A673 (cell line): ENCODE data around the gene LMF1. TPM values are rescaled to one million over a fixed set of nuclear protein-coding genes. Genes with fewer than 3 reads are reported as not detected.

Experiments used
- BruUV-seq: library from RNA; stranded (reverse); fragments of 400-500 nt; replicated peaks from 2 replicates; lab custom pipeline; 2021; lab: Mats Ljungman, UMichigan
- CTCF ChIA-PET: fragments of 300-600 bp; sonication (Branson Sonifier 250); formaldehyde crosslinking; loops from one replicate; lab custom pipeline; 2022; ENCODE audit warnings: antibody characterized with exemption; lab: Charles Lee
- POLR2A ChIA-PET: fragments of 300-600 bp; sonication (Branson Sonifier 250); formaldehyde crosslinking; loops from one replicate; lab custom pipeline; 2022; ENCODE audit warnings: antibody characterized with exemption; ENCODE audit not compliant: low non-redundant PET; lab: Charles Lee
- DNase-seq: peaks from one replicate; pipeline ENCODE4 v3.0.0-alpha.2; 2015; ENCODE audit warnings: low spot score
- H3K27ac ChIP-seq: fragments of 200-600 bp; sonication (generic); 2 replicates; pipeline ENCODE4 v1.5.1; 2016; ENCODE audit warnings: mixed run types, low read depth, mild to moderate bottlenecking, mixed read lengths, antibody characterized with exemption, low read length; ENCODE audit not compliant: poor library complexity, severe bottlenecking
- H3K27me3 ChIP-seq: fragments of 200-600 bp; sonication (generic); replicated peaks from 2 replicates; pipeline ENCODE4 v1.6.1; 2017; ENCODE audit warnings: mixed run types, low read depth, mild to moderate bottlenecking, mixed read lengths, antibody characterized with exemption, low read length; ENCODE audit not compliant: insufficient read depth, poor library complexity
- H3K36me3 ChIP-seq: fragments of 200-600 bp; sonication (generic); 2 replicates; pipeline ENCODE4 v1.6.1; 2016; ENCODE audit warnings: mixed run types, mild to moderate bottlenecking, mixed read lengths, antibody characterized with exemption, low read length; ENCODE audit not compliant: insufficient read depth, poor library complexity, severe bottlenecking
- H3K4me1 ChIP-seq: fragments of 200-600 bp; sonication (generic); 2 replicates; pipeline ENCODE4 v1.6.1; 2017; ENCODE audit warnings: mixed run types, mild to moderate bottlenecking, mixed read lengths, antibody characterized with exemption, low read length; ENCODE audit not compliant: insufficient read depth, poor library complexity, severe bottlenecking
- H3K4me3 ChIP-seq: fragments of 200-600 bp; sonication (generic); 2 replicates; pipeline ENCODE4 v1.5.1; 2016; ENCODE audit warnings: low read depth, mixed run types, mild to moderate bottlenecking, mixed read lengths, low read length; ENCODE audit not compliant: poor library complexity, severe bottlenecking
- H3K9me3 ChIP-seq: fragments of 200-600 bp; sonication (generic); 2 replicates; pipeline ENCODE4 v1.6.1; 2016; ENCODE audit warnings: mixed run types, low read depth, mild to moderate bottlenecking, mixed read lengths, antibody characterized with exemption, low read length; ENCODE audit not compliant: poor library complexity, severe bottlenecking
- EZH2 ChIP-seq: fragments of 200-600 bp; sonication (generic); IDR thresholded peaks from 2 replicates; pipeline ENCODE4 v1.6.1; 2017; ENCODE audit warnings: borderline replicate concordance, low read depth, mild to moderate bottlenecking, mixed read lengths, antibody characterized with exemption, low read length; ENCODE audit not compliant: poor library complexity, severe bottlenecking
- intact Hi-C: fragments of 100-400 bp; cut with micrococcal nuclease; formaldehyde crosslinking; loops from one replicate; pipeline ENCODE4 v1.10.0; 2022; ENCODE audit not compliant: unreplicated experiment
- total RNA-seq: library from RNA; stranded (reverse); gene quantifications from 2 replicates; pipeline ENCODE4 v1.2.3, GENCODE V29; 2021
- TF ChIP-seq, protein P1 (sequence below): fragments of 300-800, 200-600 bp; sonication (generic); conservative IDR thresholded peaks from 2 replicates; pipeline ENCODE4 v1.5.1; 2017; ENCODE audit warnings: low read depth, mild to moderate bottlenecking, antibody characterized with exemption, low read length, moderate library complexity, mixed read lengths

Gene LMF1
- total RNA-seq, 1 experiment from 2014 or later = 21.0 TPM

DNA sequence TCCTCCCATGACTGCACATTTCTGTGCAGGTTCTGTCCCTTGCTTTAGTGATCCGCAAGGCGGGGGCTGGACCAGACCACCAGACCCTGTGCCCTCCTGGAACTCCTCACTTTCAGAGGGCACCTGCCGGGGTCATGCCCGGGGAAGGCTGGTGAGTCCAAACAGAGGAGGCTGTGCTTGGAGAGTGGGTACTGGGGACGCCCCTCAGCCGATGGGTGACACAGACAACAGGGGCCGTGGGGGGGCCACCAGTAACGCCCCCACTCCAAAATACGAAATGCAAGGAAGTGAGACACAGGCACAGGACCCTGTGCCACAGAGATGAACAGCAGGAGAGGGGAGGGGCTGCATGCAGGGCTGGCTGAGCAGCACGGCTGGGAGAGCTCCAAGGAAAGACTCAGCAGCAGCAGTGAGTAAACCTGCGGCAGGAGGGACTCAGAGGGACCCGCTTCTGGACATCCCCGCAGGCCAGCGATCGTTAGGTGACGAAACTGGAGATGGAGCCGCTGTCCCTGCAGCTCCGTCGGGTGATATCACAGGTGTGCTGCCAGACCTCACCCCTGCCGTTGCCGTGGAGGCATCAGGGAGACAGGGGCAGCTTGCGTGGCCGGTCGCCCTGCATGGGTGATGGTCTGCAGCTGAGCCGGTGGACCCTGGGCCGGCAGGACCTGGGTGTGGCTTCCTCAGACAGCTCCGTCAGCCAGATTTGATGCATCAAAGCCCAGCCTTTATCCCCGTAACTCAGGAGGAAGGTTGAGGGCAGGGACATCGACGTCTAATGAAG is 99.0 kb downstream of the LMF1 start:
- no peak overlapping the region for H3K4me3 ChIP-seq
- no TSS peak for BruUV-seq
- DNase-seq = no peak
- no peaks in the 10 kb centered on the region for H3K4me1 ChIP-seq
- CTCF ChIA-PET = no interaction called here
- no peaks in the 10 kb centered on the region for H3K36me3 ChIP-seq
- POLR2A ChIA-PET = no interaction called here
- H3K27ac ChIP-seq = no peak overlapping the region
- H3K9me3 ChIP-seq = no peaks in the 10 kb centered on the region
- TF ChIP-seq EZH2 = no peak
- TF ChIP-seq, protein P1, sequence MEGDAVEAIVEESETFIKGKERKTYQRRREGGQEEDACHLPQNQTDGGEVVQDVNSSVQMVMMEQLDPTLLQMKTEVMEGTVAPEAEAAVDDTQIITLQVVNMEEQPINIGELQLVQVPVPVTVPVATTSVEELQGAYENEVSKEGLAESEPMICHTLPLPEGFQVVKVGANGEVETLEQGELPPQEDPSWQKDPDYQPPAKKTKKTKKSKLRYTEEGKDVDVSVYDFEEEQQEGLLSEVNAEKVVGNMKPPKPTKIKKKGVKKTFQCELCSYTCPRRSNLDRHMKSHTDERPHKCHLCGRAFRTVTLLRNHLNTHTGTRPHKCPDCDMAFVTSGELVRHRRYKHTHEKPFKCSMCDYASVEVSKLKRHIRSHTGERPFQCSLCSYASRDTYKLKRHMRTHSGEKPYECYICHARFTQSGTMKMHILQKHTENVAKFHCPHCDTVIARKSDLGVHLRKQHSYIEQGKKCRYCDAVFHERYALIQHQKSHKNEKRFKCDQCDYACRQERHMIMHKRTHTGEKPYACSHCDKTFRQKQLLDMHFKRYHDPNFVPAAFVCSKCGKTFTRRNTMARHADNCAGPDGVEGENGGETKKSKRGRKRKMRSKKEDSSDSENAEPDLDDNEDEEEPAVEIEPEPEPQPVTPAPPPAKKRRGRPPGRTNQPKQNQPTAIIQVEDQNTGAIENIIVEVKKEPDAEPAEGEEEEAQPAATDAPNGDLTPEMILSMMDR = no peak
- no peaks in the 10 kb centered on the region for H3K27me3 ChIP-seq
- intact Hi-C loops = no loop called here

DNA sequence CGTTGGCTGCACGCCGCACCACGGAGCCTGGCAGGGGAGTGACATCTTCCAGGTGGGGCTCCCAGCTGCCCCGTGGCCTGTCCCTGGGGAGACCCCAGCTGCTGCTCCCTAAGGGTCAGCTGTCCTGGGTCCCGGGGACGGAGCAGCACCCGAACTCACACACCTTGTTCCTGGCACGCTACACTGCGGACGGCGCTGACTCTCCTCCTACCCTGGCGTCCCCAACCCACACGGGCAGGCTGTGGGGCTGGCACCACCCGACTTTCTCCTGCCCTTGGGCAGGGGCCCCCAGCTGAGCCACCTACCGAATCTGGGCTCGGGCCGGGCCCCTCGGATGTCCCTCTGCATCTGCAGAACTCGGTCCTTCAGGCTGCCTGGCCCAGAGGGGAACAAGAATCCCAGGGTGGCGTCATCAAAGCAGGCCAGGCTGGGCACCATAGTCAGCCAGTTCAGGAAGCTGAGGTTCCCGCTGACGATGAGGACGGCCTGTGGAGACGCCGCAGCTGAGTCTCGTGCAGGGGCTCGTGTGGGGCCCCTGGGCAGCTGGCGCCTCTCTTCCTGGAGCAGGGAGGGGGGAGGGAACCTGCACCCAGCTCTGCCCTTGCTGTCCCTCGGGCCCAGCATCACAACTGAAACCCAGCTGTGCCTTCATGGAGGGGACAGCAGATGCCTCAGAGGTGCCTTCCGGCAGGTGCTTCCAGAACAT is 99.8 kb downstream of the LMF1 start:
- DNase-seq = no peak
- no peaks in the 10 kb centered on the region for H3K9me3 ChIP-seq
- intact Hi-C loops = no loop called here

DNA sequence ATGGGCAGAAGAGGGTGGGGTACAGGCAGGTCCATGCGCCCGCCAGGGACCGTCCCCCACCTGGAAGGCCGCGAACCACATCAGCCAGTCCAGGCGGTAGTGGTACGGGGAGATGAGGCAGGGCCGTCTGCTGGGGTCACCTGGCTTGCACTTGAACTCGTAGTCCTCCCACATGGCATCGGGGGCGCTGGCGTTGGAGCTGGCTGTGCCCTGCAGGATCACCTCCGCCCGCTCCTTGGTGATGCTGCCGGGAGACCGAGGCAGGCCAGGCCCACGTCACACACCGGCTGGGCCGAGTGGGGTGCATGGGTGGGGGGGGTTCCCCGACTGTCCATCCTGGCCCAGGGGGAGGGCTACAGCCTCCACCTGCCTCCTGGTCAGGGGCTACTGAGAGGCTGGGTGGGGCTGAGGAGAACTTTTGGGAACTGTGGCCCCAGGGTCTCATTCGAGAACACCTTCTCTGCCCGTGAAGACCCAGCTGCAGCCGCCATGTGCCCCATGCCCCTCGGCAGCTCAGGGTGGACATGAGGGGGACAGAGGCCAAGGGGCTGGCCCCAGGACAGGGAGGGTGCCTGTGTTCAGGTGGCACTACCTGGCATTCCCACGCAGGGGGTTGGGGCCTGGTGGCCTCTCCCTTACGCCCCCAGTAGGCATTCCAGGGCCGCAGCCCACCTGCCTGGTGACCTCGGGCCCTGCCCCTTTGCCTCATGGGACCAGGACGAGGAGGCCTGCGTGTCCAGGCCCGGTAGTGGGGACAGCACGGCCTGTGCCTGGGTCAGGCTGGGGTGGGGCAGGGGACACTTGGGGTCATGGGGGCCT is 100.8 kb downstream of the LMF1 start:
- Histone ChIP-seq H3K36me3 (no peaks in the 10 kb centered on the region), H3K27me3 (no peaks in the 10 kb centered on the region), H3K9me3 (no peaks in the 10 kb centered on the region), H3K4me1 (no peaks in the 10 kb centered on the region), H3K27ac (no peak overlapping the region), H3K4me3 (no peak overlapping the region)
- CTCF ChIA-PET = no interaction called here
- TF ChIP-seq EZH2 = no peak
- TF ChIP-seq, protein P1 = no peak
- intact Hi-C loops = no loop called here
- DNase-seq = no peak
- POLR2A ChIA-PET = no interaction called here
- no TSS peak for BruUV-seq

More for the DNA sequence above, 99.8 kb downstream of the LMF1 start:
- no peak for TF ChIP-seq EZH2
- TF ChIP-seq, protein P1 = no peak
- H3K27me3 ChIP-seq = no peaks in the 10 kb centered on the region
- H3K4me1 ChIP-seq = no peaks in the 10 kb centered on the region
- POLR2A ChIA-PET = no interaction called here
- H3K36me3 ChIP-seq = no peaks in the 10 kb centered on the region
- H3K27ac ChIP-seq = no peak overlapping the region
- H3K4me3 ChIP-seq = no peak overlapping the region
- no TSS peak for BruUV-seq
- CTCF ChIA-PET = no interaction called here
